Nephron progenitor cell (in vitro differentiated cells): ENCODE measurements around the gene UVRAG.

Source experiments
- DNase-seq: peaks from one replicate; pipeline ENCODE4 v3.0.0; 2021
- H3K27ac Mint-ChIP-seq: 2 replicates; pipeline ENCODE4 v1.8.0; 2021; ENCODE audit warnings: mild to moderate bottlenecking, moderate library complexity, mixed read lengths
- H3K27me3 Mint-ChIP-seq: 2 replicates; pipeline ENCODE4 v1.8.0; 2021; ENCODE audit warnings: mild to moderate bottlenecking, low read depth, mixed read lengths; ENCODE audit not compliant: poor library complexity
- H3K36me3 Mint-ChIP-seq: 2 replicates; pipeline ENCODE4 v1.8.0; 2021; ENCODE audit warnings: low read depth, mixed read lengths
- H3K4me1 Mint-ChIP-seq: 2 replicates; pipeline ENCODE4 v1.8.0; 2021; ENCODE audit warnings: mixed read lengths
- H3K4me3 Mint-ChIP-seq: 2 replicates; pipeline ENCODE4 v1.8.0; 2021; ENCODE audit warnings: mild to moderate bottlenecking, moderate library complexity, mixed read lengths
- H3K9me3 Mint-ChIP-seq: 2 replicates; pipeline ENCODE4 v1.8.0; 2021; ENCODE audit warnings: mild to moderate bottlenecking, moderate library complexity, mixed read lengths
- CTCF ChIP-seq: fragments of 200-600 bp; sonication (generic); IDR thresholded peaks from 2 replicates; pipeline ENCODE4 v1.5.0; 2021; ENCODE audit warnings: antibody characterized with exemption

Gene UVRAG

GRCh38 chr11:76007166-76007565 is 192.2 kb downstream of the UVRAG start:
- no peak overlapping the region for H3K4me3 Mint-ChIP-seq
- no peaks in the 10 kb centered on the region for H3K27me3 Mint-ChIP-seq
- no peaks in the 10 kb centered on the region for H3K4me1 Mint-ChIP-seq
- DNase-seq, result no peak
- H3K9me3 Mint-ChIP-seq, result peaks cover 4% of the 10 kb centered on the region
- peaks cover 72% of the 10 kb centered on the region for H3K36me3 Mint-ChIP-seq
- no peak overlapping the region for H3K27ac Mint-ChIP-seq
- TF ChIP-seq CTCF, result no peak

GRCh38 chr11:76008474-76008873 is 193.5 kb downstream of the UVRAG start:
- H3K4me1 Mint-ChIP-seq, result peaks cover 10% of the 10 kb centered on the region
- TF ChIP-seq CTCF, result no peak

GRCh38 chr11:76010051-76010450 is 195.0 kb downstream of the UVRAG start:
- no peaks in the 10 kb centered on the region for H3K9me3 Mint-ChIP-seq
- H3K27me3 Mint-ChIP-seq, result no peaks in the 10 kb centered on the region
- no peak for TF ChIP-seq CTCF
- no peak for DNase-seq
- H3K4me1 Mint-ChIP-seq, result peaks cover 10% of the 10 kb centered on the region
- H3K27ac Mint-ChIP-seq, result no peak overlapping the region
- H3K4me3 Mint-ChIP-seq, result no peak overlapping the region
- peaks cover 50% of the 10 kb centered on the region for H3K36me3 Mint-ChIP-seq

More at GRCh38 chr11:76008474-76008873, 193.5 kb downstream of the UVRAG start:
- H3K27me3 Mint-ChIP-seq, result no peaks in the 10 kb centered on the region
- peaks cover 65% of the 10 kb centered on the region for H3K36me3 Mint-ChIP-seq
- H3K4me3 Mint-ChIP-seq, result no peak overlapping the region
- no peak for DNase-seq
- no peak overlapping the region for H3K27ac Mint-ChIP-seq
- no peaks in the 10 kb centered on the region for H3K9me3 Mint-ChIP-seq

GRCh38 chr11:76013526-76013925 is 198.5 kb downstream of the UVRAG start:
- Mint-ChIP-seq H3K4me3 (no peak overlapping the region), H3K36me3 (peaks cover 52% of the 10 kb centered on the region), H3K4me1 (peaks cover 10% of the 10 kb centered on the region), H3K27me3 (no peaks in the 10 kb centered on the region), H3K27ac (no peak overlapping the region), H3K9me3 (peaks cover 9% of the 10 kb centered on the region)
- no peak for DNase-seq
- TF ChIP-seq CTCF, result no peak

GRCh38 chr11:76023236-76024068 is 208.4 kb downstream of the UVRAG start:
- no peak for TF ChIP-seq CTCF
- Mint-ChIP-seq H3K27me3 (no peaks in the 10 kb centered on the region), H3K4me1 (no peaks in the 10 kb centered on the region), H3K4me3 (no peak overlapping the region), H3K9me3 (peaks cover 10% of the 10 kb centered on the region), H3K36me3 (peaks cover 57% of the 10 kb centered on the region), H3K27ac (no peak overlapping the region)
- no peak for DNase-seq

GRCh38 chr11:76025068-76025467 is 210.1 kb downstream of the UVRAG start:
- DNase-seq, result no peak
- no peaks in the 10 kb centered on the region for H3K4me1 Mint-ChIP-seq
- peaks cover 14% of the 10 kb centered on the region for H3K9me3 Mint-ChIP-seq

More at GRCh38 chr11:76025068-76025467, 210.1 kb downstream of the UVRAG start:
- Mint-ChIP-seq H3K27me3 (no peaks in the 10 kb centered on the region), H3K4me3 (no peak overlapping the region), H3K36me3 (peaks cover 57% of the 10 kb centered on the region), H3K27ac (no peak overlapping the region)
- no peak for TF ChIP-seq CTCF
